Trophoblast cell (in vitro differentiated cells and primary cell): ENCODE data around the gene GAP43.

Source experiments
- DNase-seq, 2 donors: peaks; one replicate each; pipeline ENCODE4 v3.0.0-alpha.2; 2016
- H2AFZ ChIP-seq: 2 replicates; pipeline ENCODE4 v1.6.1; 2013; ENCODE audit warnings: low read length, moderate library complexity, mild to moderate bottlenecking; ENCODE audit not compliant: insufficient read depth, poor library complexity
- H2AK5ac ChIP-seq: 2 replicates; pipeline ENCODE4 v1.6.1; 2013; ENCODE audit warnings: mild to moderate bottlenecking, low read length
- H2BK120ac ChIP-seq: 2 replicates; pipeline ENCODE4 v1.6.1; 2013; ENCODE audit warnings: low read length, mild to moderate bottlenecking, moderate library complexity; ENCODE audit not compliant: insufficient read depth, poor library complexity
- H2BK12ac ChIP-seq: 2 replicates; pipeline ENCODE4 v1.6.1; 2013; ENCODE audit warnings: mild to moderate bottlenecking, low read length, moderate library complexity
- H2BK5ac ChIP-seq: 2 replicates; pipeline ENCODE4 v1.6.1; 2013; ENCODE audit warnings: low read length, low read depth, moderate library complexity, mild to moderate bottlenecking; ENCODE audit not compliant: poor library complexity
- H3K14ac ChIP-seq: 2 replicates; pipeline ENCODE4 v1.6.1; 2013; ENCODE audit warnings: mild to moderate bottlenecking, low read length
- H3K18ac ChIP-seq: 2 replicates; pipeline ENCODE4 v1.6.1; 2013; ENCODE audit warnings: mild to moderate bottlenecking, low read length
- H3K23ac ChIP-seq: 2 replicates; pipeline ENCODE4 v1.6.1; 2013; ENCODE audit warnings: low read length
- H3K27ac ChIP-seq: 2 replicates; pipeline ENCODE4 v1.5.1; 2013; ENCODE audit warnings: low read depth, mild to moderate bottlenecking, inconsistent platforms, low read length, moderate library complexity
- H3K27me3 ChIP-seq: 2 replicates; pipeline ENCODE4 v1.6.1; 2013; ENCODE audit warnings: inconsistent platforms, mild to moderate bottlenecking, low read length, moderate library complexity; ENCODE audit not compliant: insufficient read depth
- H3K36me3 ChIP-seq, 2 experiments: 1 replicate in 1 of 2; 2 replicates in 1 of 2; pipeline ENCODE4 v1.6.1; 2013; ENCODE audit warnings: low read length in 2 of 2, mild to moderate bottlenecking in 2 of 2, moderate library complexity in 1 of 2; ENCODE audit not compliant: insufficient read depth in 2 of 2, control insufficient read depth in 1 of 2
- H3K4ac ChIP-seq: 2 replicates; pipeline ENCODE4 v1.6.1; 2013; ENCODE audit warnings: low read depth, mild to moderate bottlenecking, low read length, moderate library complexity
- H3K4me1 ChIP-seq, 2 experiments: 1 replicate in 1 of 2; 2 replicates in 1 of 2; pipeline ENCODE4 v1.6.1; 2013; ENCODE audit warnings: low read length in 2 of 2, mild to moderate bottlenecking in 2 of 2, moderate library complexity in 1 of 2; ENCODE audit not compliant: insufficient read depth in 2 of 2, control insufficient read depth in 1 of 2
- H3K4me2 ChIP-seq: 2 replicates; pipeline ENCODE4 v1.6.1; 2013; ENCODE audit warnings: inconsistent platforms, mild to moderate bottlenecking, low read length, moderate library complexity
- H3K4me3 ChIP-seq: 2 replicates; pipeline ENCODE4 v1.5.1; 2013; ENCODE audit warnings: mild to moderate bottlenecking, low read depth, low read length, inconsistent platforms
- H3K79me1 ChIP-seq: one replicate; pipeline ENCODE4 v1.6.1; 2013; ENCODE audit warnings: low read length
- H3K79me2 ChIP-seq: 2 replicates; pipeline ENCODE4 v1.6.1; 2013; ENCODE audit warnings: low read length, mild to moderate bottlenecking; ENCODE audit not compliant: control insufficient read depth, insufficient read depth, poor library complexity
- H3K9ac ChIP-seq: 2 replicates; pipeline ENCODE4 v1.6.1; 2013; ENCODE audit warnings: mild to moderate bottlenecking, low read length
- H3K9me3 ChIP-seq: 2 replicates; pipeline ENCODE4 v1.6.1; 2013; ENCODE audit warnings: low read depth, mild to moderate bottlenecking, control low read depth, inconsistent platforms, low read length; ENCODE audit not compliant: insufficient read depth
- H4K12ac ChIP-seq: 2 replicates; pipeline ENCODE4 v1.6.1; 2013; ENCODE audit warnings: low read depth, mild to moderate bottlenecking, low read length, moderate library complexity
- H4K8ac ChIP-seq: 2 replicates; pipeline ENCODE4 v1.6.1; 2013; ENCODE audit warnings: low read depth, mild to moderate bottlenecking, low read length, moderate library complexity
- H4K91ac ChIP-seq: one replicate; pipeline ENCODE4 v1.6.1; 2013; ENCODE audit warnings: low read depth, mild to moderate bottlenecking, low read length, moderate library complexity
- WGBS: extraction: QIAGEN DNeasy Blood & Tissue Kit; methylation state at CpG from one replicate; pipeline ENCODE4 v1.1.7; 2013; ENCODE audit warnings: missing lambda C conversion rate; ENCODE audit not compliant: insufficient read length, insufficient coverage; ENCODE audit errors: extremely low coverage; 5-methylcytosine and 5-hydroxymethylcytosine counted together

GAP43 gene

DNA sequence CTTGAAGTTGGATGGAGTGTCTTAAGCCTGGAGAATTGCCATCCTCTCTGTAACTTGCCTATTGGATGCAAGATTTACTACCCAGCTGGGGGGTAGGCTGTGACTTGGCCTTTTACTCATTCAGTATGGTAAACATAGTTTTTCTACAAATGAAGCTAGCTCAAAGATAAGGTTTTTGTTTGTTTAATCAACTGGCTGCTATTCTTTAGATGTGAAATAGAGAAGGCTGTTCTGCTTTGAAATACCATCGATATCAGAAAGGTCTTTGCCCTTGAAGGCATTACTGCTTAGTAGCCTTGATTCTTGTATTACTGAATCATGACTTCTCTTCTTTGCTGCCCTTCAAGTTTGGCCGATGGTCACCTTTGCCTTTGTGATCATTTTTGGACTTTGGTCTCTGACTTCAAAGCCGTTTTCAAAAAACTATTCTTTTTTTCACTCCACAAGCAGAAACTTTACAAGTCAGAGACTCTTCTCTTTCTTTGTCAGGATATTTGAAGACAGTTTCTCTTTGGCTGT, 83.1 kb downstream of the GAP43 start:
- H3K23ac ChIP-seq = no peak overlapping the region
- no peak for DNase-seq
- no peak overlapping the region for H3K4me3 ChIP-seq
- no peaks in the 10 kb centered on the region for H3K79me2 ChIP-seq
- no peak overlapping the region for H2BK5ac ChIP-seq
- no peak overlapping the region for H3K18ac ChIP-seq
- no peak overlapping the region for H4K12ac ChIP-seq
- H3K79me1 ChIP-seq = no peaks in the 10 kb centered on the region
- H3K36me3 ChIP-seq = no peaks in the 10 kb centered on the region
- H3K27me3 ChIP-seq = no peaks in the 10 kb centered on the region
- H2BK12ac ChIP-seq = no peak overlapping the region
- no peak overlapping the region for H3K14ac ChIP-seq
- no peak overlapping the region for H2AK5ac ChIP-seq
- H4K8ac ChIP-seq = no peak overlapping the region
- no peak overlapping the region for H2BK120ac ChIP-seq
- H4K91ac ChIP-seq = no peak overlapping the region
- H2AFZ ChIP-seq = no peak overlapping the region
- H3K4ac ChIP-seq = no peak overlapping the region
- H3K9me3 ChIP-seq = no peaks in the 10 kb centered on the region
- H3K9ac ChIP-seq = no peak overlapping the region
- H3K4me2 ChIP-seq = no peak overlapping the region
- H3K27ac ChIP-seq = no peak overlapping the region
- WGBS = no CpG with 5 or more reads among the region's 3 CpGs
- H3K4me1 ChIP-seq = no peaks in the 10 kb centered on the region

DNA sequence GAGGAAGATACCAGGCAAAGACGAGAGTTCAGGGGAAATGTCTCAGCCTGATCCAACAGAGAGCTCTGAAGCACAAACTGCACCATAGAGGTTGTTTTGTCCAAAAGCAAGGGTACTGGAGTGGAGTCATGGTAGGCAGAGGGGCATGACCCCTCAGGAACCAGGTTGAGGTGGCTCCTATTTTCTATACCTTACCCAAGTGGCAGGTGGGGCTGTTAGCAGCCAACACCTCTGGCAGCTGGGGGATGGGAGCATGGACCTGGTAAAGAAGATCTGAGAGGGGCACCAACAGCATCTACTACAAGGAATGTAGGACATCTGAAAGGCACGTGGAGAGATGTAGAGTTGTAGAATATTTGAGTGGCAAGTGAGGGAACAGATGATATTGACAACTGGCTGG, 85.2 kb downstream of the GAP43 start:
- Histone ChIP-seq H3K79me1 (no peaks in the 10 kb centered on the region), H2AFZ (no peak overlapping the region), H3K27me3 (no peaks in the 10 kb centered on the region), H2BK120ac (no peak overlapping the region), H3K4ac (no peak overlapping the region), H3K27ac (no peak overlapping the region), H3K9me3 (no peaks in the 10 kb centered on the region), H3K79me2 (no peaks in the 10 kb centered on the region), H3K4me3 (no peak overlapping the region), H3K9ac (no peak overlapping the region), H3K23ac (no peak overlapping the region), H4K12ac (no peak overlapping the region), H3K4me2 (no peak overlapping the region), H2BK5ac (no peak overlapping the region), H3K18ac (no peak overlapping the region), H3K4me1 (no peaks in the 10 kb centered on the region), H3K36me3 (no peaks in the 10 kb centered on the region), H3K14ac (no peak overlapping the region), H2AK5ac (no peak overlapping the region), H4K8ac (no peak overlapping the region), H4K91ac (no peak overlapping the region), H2BK12ac (no peak overlapping the region)
- no peak for DNase-seq
- no CpG with 5 or more reads among the region's 2 CpGs for WGBS

GRCh38 chr3:115709093-115709492, 85.8 kb downstream of the GAP43 start:
- H2AK5ac ChIP-seq = no peak overlapping the region
- H2BK5ac ChIP-seq = no peak overlapping the region
- H3K4me3 ChIP-seq = no peak overlapping the region
- H3K4me2 ChIP-seq = no peak overlapping the region
- no peak overlapping the region for H4K8ac ChIP-seq
- H3K4ac ChIP-seq = no peak overlapping the region
- WGBS = no CpG with 5 or more reads among the region's 3 CpGs
- H3K27ac ChIP-seq = no peak overlapping the region
- no peak overlapping the region for H3K9ac ChIP-seq
- H4K12ac ChIP-seq = no peak overlapping the region
- no peaks in the 10 kb centered on the region for H3K27me3 ChIP-seq
- no peaks in the 10 kb centered on the region for H3K79me1 ChIP-seq
- H3K18ac ChIP-seq = no peak overlapping the region
- no peak overlapping the region for H2BK12ac ChIP-seq
- no peak overlapping the region for H3K23ac ChIP-seq
- no peak overlapping the region for H4K91ac ChIP-seq
- H3K36me3 ChIP-seq = no peaks in the 10 kb centered on the region
- no peaks in the 10 kb centered on the region for H3K9me3 ChIP-seq
- DNase-seq = no peak
- no peak overlapping the region for H2AFZ ChIP-seq
- H3K4me1 ChIP-seq = no peaks in the 10 kb centered on the region
- H3K79me2 ChIP-seq = no peaks in the 10 kb centered on the region
- H2BK120ac ChIP-seq = no peak overlapping the region
- H3K14ac ChIP-seq = no peak overlapping the region

DNA sequence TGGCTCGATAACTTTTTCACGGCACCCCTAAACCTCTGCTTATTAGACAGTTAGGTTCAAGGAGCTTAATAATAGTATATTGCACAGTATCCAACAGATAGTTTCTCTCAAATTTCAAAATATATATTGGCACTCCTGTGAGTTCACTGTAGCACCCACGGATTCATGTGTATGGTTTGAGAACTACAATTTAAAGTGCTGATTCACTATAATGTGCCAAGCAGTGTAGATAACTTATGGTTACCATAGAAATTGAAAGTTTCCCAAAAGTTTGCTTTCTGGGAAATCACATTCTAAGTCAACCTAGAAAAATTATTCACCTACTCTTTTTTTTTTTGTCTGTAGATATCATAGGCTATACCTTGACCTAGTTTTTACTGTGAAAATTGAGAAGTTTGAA, 86.6 kb downstream of the GAP43 start:
- H4K8ac ChIP-seq = no peak overlapping the region
- DNase-seq = no peak
- no peak overlapping the region for H2BK120ac ChIP-seq
- no peak overlapping the region for H2BK12ac ChIP-seq
- no CpG with 5 or more reads among the region's 3 CpGs for WGBS
- no peak overlapping the region for H3K18ac ChIP-seq
- no peak overlapping the region for H3K4ac ChIP-seq
- no peak overlapping the region for H3K14ac ChIP-seq
- no peak overlapping the region for H3K4me3 ChIP-seq
- H3K9ac ChIP-seq = no peak overlapping the region
- no peak overlapping the region for H2AFZ ChIP-seq
- H4K91ac ChIP-seq = no peak overlapping the region
- no peaks in the 10 kb centered on the region for H3K79me2 ChIP-seq
- H3K79me1 ChIP-seq = no peaks in the 10 kb centered on the region
- no peaks in the 10 kb centered on the region for H3K9me3 ChIP-seq
- H2BK5ac ChIP-seq = no peak overlapping the region
- no peak overlapping the region for H3K23ac ChIP-seq
- no peaks in the 10 kb centered on the region for H3K36me3 ChIP-seq
- no peaks in the 10 kb centered on the region for H3K4me1 ChIP-seq
- H3K27me3 ChIP-seq = no peaks in the 10 kb centered on the region
- H2AK5ac ChIP-seq = no peak overlapping the region
- H3K27ac ChIP-seq = no peak overlapping the region
- H4K12ac ChIP-seq = no peak overlapping the region
- H3K4me2 ChIP-seq = no peak overlapping the region
